ENCODE data around the gene PDZRN3. TPM values are rescaled to one million over a fixed set of nuclear protein-coding genes. Genes with fewer than 3 reads are reported as not detected.
A peak's percentile ranks its signal among the peaks of the same experiment; 100 is the strongest.

PDZRN3 gene
- total RNA-seq, 1 experiment from 2014 or later = 0.24 TPM

DNA sequence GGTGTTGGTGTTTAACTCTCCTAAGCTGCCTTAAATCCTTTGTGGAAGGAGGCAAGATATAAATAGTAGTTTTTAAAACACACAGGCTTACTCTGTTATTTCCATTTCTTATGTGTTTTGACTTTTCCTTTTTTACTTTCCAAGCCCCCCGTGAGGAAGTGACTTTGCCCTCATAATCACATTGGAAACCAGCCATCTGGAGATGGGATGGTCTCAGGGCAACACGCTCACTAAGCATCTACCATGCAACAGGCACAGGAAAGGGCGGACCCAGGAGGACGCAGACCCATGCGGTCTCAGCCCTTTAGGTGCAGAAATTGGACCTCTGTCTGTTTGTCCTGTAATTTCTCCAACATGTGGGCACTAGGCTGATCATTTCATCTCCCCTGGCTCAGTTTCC is 115.7 kb downstream of the PDZRN3 start:
- intact Hi-C loops (cut with micrococcal nuclease; ENCODE audit: unreplicated experiment) = no loop called here
- Histone ChIP-seq H3K4me1 (ENCODE audit: insufficient read depth, low read length, poor library complexity, severe bottlenecking) (no peaks in the 10 kb centered on the region), H3K27ac (ENCODE audit: low read depth, low read length, poor library complexity, severe bottlenecking) (no peak overlapping the region), H3K36me3 (ENCODE audit: insufficient read depth, low read length, poor library complexity, severe bottlenecking) (no peaks in the 10 kb centered on the region), H3K27me3 (replicated peaks; ENCODE audit: insufficient read depth, low read depth, low read length, poor library complexity) (no peaks in the 10 kb centered on the region), H3K9me3 (ENCODE audit: low read depth, low read length, poor library complexity, severe bottlenecking) (no peaks in the 10 kb centered on the region), H3K4me3 (ENCODE audit: low read depth, low read length, poor library complexity, severe bottlenecking) (no peak overlapping the region)
- DNase-seq (ENCODE audit: low spot score) = no peak
- CTCF ChIA-PET = no interaction called here
- POLR2A ChIA-PET (ENCODE audit: low non-redundant PET) = no interaction called here
- TF ChIP-seq EZH2 (IDR thresholded peaks at IDR 0.05; ENCODE audit: borderline replicate concordance, low read depth, low read length, poor library complexity, severe bottlenecking) = no peak
- TF ChIP-seq, protein P1, sequence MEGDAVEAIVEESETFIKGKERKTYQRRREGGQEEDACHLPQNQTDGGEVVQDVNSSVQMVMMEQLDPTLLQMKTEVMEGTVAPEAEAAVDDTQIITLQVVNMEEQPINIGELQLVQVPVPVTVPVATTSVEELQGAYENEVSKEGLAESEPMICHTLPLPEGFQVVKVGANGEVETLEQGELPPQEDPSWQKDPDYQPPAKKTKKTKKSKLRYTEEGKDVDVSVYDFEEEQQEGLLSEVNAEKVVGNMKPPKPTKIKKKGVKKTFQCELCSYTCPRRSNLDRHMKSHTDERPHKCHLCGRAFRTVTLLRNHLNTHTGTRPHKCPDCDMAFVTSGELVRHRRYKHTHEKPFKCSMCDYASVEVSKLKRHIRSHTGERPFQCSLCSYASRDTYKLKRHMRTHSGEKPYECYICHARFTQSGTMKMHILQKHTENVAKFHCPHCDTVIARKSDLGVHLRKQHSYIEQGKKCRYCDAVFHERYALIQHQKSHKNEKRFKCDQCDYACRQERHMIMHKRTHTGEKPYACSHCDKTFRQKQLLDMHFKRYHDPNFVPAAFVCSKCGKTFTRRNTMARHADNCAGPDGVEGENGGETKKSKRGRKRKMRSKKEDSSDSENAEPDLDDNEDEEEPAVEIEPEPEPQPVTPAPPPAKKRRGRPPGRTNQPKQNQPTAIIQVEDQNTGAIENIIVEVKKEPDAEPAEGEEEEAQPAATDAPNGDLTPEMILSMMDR (conservative IDR thresholded peaks at IDR 0.05; ENCODE audit: low read depth, low read length) = no peak
- BruUV-seq (replicated peaks) = no TSS peak

DNA sequence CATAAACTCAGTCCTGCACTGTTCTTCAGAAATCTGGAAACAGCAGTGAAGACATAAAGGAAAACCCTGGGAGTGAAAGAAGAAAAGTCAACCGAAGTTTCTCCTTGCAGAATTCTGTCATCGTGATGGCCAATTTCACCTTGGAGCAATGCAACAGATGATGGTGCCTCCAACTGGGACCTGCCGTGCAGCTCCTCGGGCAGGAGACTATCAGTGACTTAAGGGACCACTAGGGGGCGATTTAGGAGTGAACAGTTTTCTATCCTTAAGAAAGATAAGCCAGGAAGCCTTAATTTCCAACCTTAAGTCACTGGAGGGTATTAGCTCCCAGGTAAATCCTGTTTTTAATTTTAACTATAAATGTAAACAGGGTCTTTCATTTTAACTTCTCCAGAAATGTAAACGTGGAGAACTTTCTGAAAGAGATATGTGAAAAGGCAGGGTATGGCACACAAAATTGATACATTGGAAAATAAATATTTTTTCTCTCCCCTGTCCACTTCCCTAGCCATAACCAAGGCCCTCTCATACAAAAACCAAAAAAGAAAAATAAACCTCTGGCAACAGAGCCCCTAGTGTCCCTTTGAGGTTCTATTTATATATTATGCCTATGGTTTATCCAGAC is 116.3 kb downstream of the PDZRN3 start:
- DNase-seq (ENCODE audit: low spot score) = peak; percentile 65
- TF ChIP-seq, protein P1 (conservative IDR thresholded peaks at IDR 0.05; ENCODE audit: low read depth, low read length) = peak; percentile 63
- no peak for TF ChIP-seq EZH2 (IDR thresholded peaks at IDR 0.05; ENCODE audit: borderline replicate concordance, low read depth, low read length, poor library complexity, severe bottlenecking)
- BruUV-seq (replicated peaks) = no TSS peak
- Histone ChIP-seq H3K9me3 (ENCODE audit: low read depth, low read length, poor library complexity, severe bottlenecking) (no peaks in the 10 kb centered on the region), H3K4me1 (ENCODE audit: insufficient read depth, low read length, poor library complexity, severe bottlenecking) (no peaks in the 10 kb centered on the region), H3K36me3 (ENCODE audit: insufficient read depth, low read length, poor library complexity, severe bottlenecking) (no peaks in the 10 kb centered on the region), H3K27ac (ENCODE audit: low read depth, low read length, poor library complexity, severe bottlenecking) (no peak overlapping the region), H3K4me3 (ENCODE audit: low read depth, low read length, poor library complexity, severe bottlenecking) (no peak overlapping the region), H3K27me3 (replicated peaks; ENCODE audit: insufficient read depth, low read depth, low read length, poor library complexity) (no peaks in the 10 kb centered on the region)
- POLR2A ChIA-PET (ENCODE audit: low non-redundant PET) = no interaction called here
- intact Hi-C loops (cut with micrococcal nuclease; ENCODE audit: unreplicated experiment) = loop anchor here (1.0 kb wide), 1 partner anchor 340 kb away; no protein-coding TSS in a partner anchor
- CTCF ChIA-PET = interaction anchor here (0.6 to 1.2 kb wide), 4 partner anchors 39 to 340 kb away, joined by 3 to 4 read pairs (median 3); partner anchors contain the start of gene PDZRN3

DNA sequence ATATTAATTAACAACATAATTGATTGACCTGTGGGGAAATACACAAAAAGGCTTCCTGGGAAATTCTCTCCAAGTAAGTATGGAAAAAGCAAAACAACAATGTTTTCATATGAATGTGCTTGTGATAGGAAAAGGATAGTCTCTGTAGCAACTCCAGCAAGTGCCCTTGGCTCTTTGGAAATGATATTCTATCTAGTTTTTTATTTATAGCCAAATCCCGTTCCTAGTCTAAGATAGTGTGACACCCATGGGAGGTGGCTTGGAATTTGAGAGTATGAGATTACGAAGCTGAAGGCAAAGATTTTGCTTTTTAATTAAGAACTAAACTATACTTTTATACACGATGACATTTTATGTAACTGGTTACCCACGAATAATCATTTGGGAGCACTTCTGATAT is 119.9 kb downstream of the PDZRN3 start:
- BruUV-seq (replicated peaks) = no TSS peak
- Histone ChIP-seq H3K27me3 (replicated peaks; ENCODE audit: insufficient read depth, low read depth, low read length, poor library complexity) (no peaks in the 10 kb centered on the region), H3K4me3 (ENCODE audit: low read depth, low read length, poor library complexity, severe bottlenecking) (no peak overlapping the region), H3K27ac (ENCODE audit: low read depth, low read length, poor library complexity, severe bottlenecking) (no peak overlapping the region), H3K9me3 (ENCODE audit: low read depth, low read length, poor library complexity, severe bottlenecking) (no peaks in the 10 kb centered on the region), H3K4me1 (ENCODE audit: insufficient read depth, low read length, poor library complexity, severe bottlenecking) (no peaks in the 10 kb centered on the region), H3K36me3 (ENCODE audit: insufficient read depth, low read length, poor library complexity, severe bottlenecking) (no peaks in the 10 kb centered on the region)
- intact Hi-C loops (cut with micrococcal nuclease; ENCODE audit: unreplicated experiment) = no loop called here
- ChIA-PET CTCF (no interaction called here), POLR2A (ENCODE audit: low non-redundant PET) (no interaction called here)
- TF ChIP-seq, protein P1 (conservative IDR thresholded peaks at IDR 0.05; ENCODE audit: low read depth, low read length) = no peak
- TF ChIP-seq EZH2 (IDR thresholded peaks at IDR 0.05; ENCODE audit: borderline replicate concordance, low read depth, low read length, poor library complexity, severe bottlenecking) = no peak
- DNase-seq (ENCODE audit: low spot score) = no peak

Data from A673 (cell line).